ENCODE measurements around the gene ATP8B4.

- no peak for TF ChIP-seq CTCF (IDR thresholded peaks at IDR 0.05)
- no peak for TF ChIP-seq TCF7L2 (IDR thresholded peaks at IDR 0.05; ENCODE audit: low read depth, low read length)
- TF ChIP-seq POLR2AphosphoS5 (IDR thresholded peaks at IDR 0.05; ENCODE audit: low read depth, low read length): no peak
- TF ChIP-seq REST (IDR thresholded peaks at IDR 0.05; ENCODE audit: insufficient read depth in 1 of 2, low read depth in 2 of 2, low read length in 1 of 2): no peak
Observed at GRCh38 chr15:50128266-50128665, 9.2 kb upstream of the ATP8B4 start.

All from Panc1 (cell line).